HG03575 (cell line): ENCODE results near the gene TBCD.

ENCODE experiments used
- ATAC-seq: cut with Tn5 transposase; IDR thresholded peaks from one replicate; pipeline ENCODE4 v1.9.1; 2021; ENCODE audit not compliant: unreplicated experiment, insufficient number of reproducible peaks, low FRiP score; ENCODE audit errors: extremely low read depth

The TBCD gene

DNA sequence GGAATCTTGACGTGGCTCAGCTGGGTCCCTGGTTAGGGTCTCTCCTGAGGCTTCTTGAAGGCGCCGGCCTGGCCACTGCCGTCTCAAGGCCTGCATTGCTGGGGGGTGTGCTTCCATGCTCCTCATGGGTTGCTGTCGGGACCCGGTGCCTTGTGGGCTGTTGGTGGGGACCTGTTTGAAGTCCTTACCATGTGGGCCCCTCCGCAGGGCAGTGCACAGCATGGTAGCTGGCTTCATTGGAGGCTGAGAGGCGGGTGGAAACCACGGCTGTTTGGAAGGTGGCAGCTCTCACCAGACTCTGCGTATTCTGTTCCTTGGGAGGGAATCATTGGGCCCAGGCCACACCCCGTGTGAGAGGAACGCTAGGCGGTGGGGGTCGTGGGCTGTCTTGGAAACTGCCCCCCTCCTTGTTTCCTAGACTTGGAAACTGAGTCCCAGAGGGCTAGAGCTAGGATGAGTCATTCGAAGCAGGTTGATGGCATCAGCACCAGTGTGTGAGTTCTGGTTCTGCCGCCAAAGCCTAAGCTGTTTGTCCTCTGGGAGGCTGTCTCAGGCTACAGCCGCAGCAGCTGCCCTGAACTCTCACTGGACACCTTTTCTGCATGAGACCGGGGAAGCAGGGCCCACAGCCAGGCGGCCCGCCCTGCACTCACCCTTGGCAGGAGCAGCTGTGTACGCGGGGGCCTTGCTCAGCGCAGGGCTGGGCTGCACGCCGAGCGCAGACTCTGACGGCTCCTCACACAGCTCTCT lies 52.8 kb downstream of the TBCD start:
- no peak for ATAC-seq

DNA sequence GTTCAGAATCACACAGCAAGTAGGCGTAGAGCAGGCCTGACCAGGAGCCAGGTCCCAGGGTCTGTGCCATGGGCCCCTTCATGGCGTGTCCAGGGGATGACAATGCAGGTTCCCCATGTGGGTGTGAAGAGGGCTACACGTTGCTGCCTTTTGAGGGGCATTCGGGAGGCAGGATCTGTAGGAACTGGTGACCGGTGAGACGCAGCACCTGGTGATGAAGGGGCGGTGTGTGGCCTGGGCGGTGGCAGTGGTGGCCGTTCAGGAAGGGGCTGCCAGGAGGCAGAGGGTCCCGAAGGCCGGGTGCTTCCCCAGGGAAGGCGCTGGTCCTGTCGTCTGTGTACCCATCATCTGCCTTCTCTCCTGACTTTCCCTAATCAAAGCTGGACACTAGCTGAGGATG lies 53.4 kb downstream of the TBCD start:
- ATAC-seq, result no peak

DNA sequence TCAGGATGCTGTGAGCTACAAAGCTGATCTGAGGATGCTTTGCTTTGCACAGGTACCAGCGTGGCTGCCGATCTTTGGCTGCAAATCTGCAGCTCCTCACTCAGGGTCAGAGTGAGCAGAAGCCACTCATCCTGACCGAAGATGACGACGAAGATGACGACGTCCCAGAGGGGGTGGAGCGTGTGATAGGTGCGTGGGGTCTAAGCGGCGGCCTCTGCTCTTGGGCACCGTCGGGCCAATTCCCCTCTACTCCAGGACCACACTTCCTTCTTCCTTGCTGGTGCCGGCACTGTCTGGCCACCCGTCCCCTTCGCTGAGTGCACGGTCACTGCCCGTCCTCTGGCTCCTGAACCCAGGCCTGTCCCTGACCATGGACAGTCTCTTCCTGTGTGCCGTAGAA lies 54.0 kb downstream of the TBCD start:
- ATAC-seq, result no peak

DNA sequence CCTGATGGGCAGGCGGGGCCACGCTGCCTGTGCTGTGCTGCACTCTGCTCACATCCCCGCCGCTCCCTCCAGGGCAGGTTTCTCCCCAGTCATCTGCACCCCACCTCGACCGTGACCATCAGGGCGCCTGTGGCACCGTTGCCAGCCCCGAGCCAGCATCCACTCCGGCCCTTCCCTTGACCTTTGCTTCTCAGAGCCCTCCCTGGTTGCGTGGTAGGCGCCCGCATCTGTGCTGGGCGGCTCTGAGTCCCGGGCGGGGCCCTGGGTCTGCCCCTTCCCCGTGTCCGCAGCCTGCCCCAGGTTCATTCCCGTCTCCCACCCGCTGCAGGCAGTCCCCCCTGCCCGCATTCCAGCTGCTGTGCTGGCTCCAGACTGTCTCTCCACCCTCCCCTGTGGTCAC lies 54.8 kb downstream of the TBCD start:
- no peak for ATAC-seq

DNA sequence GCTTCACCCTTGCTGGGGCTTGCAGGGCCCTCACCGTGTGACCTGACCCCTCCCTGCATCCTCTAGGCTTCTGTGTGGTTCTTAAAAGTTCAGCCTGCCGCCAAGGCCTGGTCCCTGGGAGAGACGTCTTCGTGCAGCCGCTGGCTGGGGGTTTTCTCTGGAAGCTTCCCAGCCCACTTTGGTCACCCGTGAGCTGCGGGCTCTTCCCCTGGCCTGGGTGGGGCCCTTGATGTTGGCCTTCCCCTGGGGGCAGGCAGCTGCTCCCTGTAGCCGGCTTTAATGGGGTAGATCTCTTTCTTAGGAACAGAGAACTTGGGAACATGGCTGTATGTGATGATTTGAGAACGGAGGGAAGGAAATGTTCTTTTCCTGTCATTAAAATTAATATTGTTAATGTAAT lies 55.2 kb downstream of the TBCD start:
- ATAC-seq, result no peak

DNA sequence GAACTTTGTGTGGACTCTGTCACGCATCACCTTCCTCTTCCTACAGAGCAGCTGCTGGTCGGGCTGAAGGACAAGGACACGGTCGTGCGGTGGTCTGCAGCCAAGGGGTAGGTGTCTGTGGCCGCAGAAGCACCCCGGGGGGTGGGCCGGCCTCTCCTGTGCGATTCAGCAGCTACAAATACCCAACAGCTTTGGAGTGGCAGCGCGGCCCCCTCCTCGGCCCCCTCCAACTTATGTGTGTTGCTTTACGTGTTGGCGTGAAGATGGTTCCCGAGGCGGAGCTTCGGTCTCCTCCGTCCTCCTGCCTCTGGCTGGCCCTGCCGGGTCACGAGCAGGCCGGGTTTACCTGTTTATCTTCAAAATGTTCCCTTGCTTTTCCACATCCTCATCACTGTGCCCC lies 55.7 kb downstream of the TBCD start:
- no peak for ATAC-seq

DNA sequence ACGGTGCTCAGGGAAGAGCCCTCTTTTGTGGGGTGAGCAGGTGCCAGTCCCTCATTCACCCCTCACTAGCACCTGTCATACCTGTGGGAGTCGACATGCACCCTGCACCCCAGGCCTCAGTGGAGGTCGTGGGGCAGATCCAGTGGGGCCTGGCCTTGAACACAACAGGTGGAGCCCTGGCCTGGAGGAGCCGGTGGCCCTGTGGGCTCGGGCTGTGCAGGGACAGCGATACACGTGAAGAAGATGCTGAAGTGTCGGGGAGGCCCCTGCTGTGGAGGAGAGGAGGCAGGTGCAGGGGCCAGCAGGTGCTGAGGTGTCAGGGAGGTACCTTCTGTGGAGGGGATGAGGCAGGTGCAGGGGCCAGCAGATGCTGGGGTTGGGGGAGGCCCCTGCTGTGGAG lies 56.1 kb downstream of the TBCD start:
- ATAC-seq, result no peak

DNA sequence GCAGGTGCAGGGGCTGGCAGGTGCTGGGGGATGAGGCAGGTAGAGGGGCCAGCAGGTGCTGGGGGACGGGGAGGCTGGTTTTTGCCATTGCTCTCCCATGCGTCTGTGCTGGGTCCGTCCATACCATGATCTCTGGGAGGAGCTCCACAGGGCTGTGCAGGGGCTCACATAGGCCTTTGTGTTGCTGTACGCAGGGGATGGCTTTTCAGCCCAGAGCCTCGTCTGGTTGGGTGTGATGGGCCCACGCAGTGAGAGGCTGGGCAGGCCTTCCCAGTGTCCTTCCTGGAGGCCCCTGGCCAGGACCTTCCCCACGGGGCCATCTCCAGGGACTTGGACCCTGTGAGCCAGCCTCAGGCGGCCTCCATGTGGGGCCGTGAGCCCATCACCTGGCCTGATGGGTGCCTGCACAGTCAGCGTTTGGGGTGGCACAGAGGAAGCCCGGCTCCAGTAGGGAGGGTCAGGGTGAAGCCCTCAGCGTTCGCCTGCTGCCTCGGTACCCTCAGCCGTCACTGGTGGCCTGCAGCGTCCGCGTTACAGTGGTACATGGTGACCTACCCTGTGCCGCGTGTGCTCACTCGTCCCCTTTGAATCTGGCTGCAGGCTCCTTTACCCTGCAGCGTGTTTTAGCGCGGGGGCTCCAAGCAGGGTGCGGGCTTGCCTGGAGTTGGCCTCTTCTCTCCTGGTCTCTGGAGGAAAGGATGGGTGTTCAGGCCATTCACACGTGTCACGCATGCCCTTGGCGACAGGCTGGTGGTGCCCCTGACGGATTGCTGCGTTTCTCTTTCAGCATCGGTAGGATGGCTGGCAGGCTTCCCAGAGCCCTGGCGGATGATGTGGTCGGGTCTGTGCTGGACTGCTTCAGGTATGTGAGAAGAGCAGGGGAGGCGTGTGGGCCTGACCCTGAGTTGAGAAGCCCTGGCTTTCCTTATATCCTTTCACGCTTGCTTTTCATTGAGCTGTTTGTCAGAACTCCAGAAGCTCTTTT lies 57.3 kb downstream of the TBCD start:
- no peak for ATAC-seq

DNA sequence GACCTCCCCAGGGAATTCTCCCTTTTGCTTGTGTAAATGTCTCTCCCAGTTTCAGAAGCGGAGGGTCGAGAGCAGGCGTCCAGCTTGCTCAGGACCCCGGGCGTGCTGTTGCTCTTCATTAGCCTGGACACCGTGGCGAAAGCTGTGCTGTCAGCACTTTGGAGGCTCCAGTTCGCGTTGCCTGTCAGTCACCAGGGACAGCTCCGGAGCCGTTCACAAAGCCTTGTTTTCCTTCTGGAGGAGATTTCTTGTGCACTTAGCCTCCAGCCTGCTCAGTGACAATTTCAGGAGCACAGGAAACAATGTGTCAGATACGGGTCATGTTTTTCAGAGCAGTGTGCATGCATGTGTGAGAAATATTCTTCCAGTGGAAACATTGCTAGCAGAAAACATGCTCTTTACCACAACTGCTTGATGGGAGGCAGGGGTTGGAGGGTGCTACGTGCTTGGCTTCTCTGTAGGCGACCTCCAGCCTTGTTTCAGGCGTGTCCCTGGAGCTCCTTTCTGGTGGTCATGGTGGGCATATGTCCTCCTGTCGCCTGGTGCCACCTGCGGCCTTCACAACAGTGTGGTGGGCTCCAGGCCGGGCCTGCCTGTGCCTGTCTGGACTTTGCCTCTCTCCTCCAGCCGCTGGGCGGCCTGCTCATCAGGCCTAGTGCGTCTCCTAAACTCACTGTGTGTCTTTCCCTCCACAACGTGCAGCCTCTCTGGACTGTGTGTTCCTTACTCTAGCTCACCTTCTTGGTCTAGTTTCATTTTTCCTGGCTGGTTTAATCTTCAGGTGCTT lies 59.0 kb downstream of the TBCD start:
- ATAC-seq, result no peak

DNA sequence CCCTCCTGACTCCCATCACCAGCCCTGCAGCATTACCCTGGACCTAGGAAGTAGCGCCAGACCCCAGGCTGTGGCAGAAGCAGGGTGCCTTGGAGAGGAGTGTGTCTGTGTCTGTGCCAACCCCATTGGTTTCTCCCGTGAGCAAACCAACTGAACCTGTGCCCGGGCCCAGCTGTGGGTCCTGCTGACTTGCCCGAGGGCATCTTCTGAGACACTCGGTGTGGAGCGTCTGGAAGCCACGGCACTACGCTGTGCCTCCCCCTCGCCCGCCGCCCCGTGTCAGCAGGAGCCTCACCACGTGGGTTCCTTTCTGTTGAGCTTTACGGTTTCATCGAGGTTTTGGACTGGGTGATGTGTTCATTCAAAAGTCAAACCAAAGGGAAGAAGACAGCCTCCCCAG lies 60.2 kb downstream of the TBCD start:
- no peak for ATAC-seq

DNA sequence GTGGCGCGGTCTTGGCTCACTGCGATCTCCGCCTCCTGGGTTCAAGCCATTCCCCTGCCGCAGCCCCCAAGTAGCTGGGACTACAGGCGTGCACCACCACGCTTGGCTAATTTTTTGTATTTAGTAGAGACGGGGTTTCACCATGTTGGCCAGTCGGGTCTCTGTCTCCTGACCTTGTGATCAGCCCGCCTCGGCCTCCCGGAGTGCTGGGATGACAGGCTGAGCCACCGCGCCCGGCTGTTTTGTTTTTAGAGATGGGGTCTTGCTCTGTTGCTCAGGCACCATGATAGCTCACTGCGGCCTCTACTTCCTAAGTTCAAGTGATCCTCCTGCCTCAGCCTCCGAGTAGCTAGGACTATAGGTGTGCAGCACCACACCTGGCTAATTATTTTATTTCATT lies 60.7 kb downstream of the TBCD start:
- ATAC-seq, result no peak

DNA sequence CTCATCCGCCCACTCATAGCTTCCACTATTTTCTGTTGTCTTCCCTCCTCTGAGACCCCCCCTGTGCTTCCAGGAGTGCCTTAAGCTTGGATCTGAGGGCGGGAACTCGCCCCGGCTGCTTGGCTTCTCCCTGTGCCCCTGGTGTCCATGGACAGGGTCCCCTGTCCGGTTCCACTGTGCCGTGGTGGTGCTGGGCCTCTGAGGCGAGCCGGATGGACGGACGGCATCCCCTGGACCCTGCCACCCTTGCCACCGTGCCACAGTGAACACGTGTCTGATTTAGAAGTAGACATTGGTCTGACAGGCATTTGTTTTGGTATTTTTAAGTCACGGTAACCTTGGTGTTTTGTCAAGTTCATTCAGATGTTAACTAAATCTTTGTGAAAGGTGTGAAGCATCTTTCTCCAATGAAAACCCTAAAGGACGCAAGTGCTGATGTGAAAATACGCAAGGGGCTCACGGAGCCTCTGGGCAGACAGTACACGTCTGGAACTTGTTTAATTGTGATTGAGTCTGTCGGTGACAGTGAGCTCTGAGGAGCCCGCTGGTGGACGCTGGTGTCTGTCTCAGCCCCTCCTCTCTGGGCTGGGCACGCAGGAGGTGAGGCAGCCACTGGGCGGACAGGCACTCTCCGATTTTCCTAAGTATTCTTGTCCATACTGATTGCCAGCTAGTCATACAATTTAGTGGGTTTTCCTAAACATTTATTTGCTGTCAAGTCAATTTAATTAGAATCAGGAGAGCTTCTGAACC lies 61.6 kb downstream of the TBCD start:
- no peak for ATAC-seq

DNA sequence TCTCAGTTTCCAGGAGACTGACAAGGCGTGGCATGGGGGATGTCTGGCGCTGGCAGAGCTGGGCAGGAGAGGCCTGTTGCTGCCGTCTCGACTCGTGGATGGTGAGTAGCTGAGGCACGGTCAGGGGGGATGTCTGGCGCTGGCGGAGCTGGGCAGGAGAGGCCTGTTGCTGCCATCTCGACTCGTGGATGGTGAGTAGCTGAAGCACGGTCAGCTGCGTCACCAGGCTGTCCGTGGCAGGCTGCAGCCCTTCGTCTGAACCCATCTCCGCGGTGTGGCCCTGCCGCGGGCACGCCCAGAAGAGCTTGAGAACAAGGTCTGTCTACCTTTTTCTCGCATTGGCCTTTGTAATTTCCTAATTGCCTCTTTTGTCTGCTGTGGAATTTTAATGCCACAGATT lies 63.0 kb downstream of the TBCD start:
- ATAC-seq, result no peak

DNA sequence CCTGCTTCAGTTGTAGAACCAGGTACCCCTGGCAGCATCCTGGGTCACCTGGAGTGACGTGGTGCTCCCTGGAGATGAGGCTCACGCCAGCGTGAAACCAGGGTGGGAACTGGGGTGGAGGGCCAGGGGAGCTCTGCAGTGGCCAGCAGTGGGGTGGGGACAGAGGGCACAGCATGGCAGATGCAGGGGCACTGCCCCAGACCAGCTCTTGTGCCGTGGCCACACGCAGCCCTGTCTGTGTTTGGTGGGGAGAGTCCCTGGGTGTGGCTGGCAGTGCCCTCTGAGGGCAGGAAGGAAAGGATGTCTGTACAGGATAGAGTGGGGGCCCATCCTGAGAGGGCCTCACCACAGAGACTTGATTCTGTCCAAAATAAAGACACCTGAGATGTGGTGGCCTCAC lies 63.5 kb downstream of the TBCD start:
- ATAC-seq, result no peak

DNA sequence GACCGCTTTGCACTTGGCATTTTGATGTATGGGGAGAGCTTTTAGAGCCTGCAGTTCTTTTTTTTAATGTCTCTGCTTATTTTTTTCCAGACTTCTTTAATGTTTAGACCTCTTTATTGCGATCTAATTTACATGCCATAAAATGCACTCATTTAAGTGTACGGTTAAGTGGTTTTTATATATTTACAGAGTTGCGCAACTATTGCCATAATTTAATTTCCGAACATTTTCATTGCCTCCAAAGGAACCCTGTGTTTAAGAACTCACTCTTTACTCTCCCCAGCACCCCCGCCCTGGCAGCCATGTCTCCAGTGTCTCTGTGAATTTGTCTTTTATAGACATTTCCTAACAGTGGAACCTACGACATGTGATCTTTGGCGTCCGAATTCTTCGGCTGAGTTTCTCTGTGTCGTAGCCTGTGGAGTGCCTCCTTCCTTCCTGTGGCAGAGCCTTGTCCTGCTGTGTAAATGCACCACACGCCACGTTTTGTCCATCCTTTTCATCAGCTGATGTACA lies 64.0 kb downstream of the TBCD start:
- ATAC-seq, result no peak

DNA sequence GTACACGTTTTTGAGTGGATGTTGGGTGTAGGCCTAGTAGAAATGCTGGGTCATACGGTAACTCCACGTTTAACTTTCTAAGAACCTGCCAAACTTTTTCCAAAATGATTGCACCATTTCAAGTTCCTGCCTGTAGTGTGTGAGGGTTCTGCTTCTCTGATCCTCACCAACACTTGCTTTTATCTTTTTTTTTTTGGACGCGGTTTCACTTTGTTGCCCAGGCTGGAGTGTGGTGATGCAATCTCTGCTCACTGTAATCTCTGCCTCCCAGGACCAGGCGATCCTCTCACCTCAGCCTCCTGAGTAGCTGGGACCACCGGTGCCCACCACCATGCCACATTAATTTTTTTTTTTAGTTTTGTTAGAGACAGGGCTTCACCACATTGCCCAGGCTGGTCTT lies 64.5 kb downstream of the TBCD start:
- ATAC-seq, result no peak

DNA sequence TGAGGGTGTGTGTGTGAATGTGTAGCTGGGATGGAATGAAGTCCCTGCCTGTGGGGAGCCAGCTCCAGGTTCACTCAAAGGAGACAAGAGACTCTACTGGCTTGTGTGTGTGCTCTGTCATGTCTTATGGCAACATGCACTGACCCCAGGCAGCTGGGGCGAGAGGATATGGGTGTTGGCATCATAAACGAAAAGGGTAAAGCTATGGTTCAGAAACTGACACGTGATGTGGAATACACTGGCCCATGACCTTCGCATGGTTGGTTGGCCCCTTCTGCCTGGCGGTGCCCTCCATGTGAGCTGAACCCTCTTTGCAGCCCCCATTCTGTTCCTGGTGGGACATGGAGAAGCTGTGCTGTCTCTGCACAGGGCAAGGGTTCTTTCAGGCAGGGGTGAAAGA lies 66.1 kb downstream of the TBCD start:
- ATAC-seq, result no peak

DNA sequence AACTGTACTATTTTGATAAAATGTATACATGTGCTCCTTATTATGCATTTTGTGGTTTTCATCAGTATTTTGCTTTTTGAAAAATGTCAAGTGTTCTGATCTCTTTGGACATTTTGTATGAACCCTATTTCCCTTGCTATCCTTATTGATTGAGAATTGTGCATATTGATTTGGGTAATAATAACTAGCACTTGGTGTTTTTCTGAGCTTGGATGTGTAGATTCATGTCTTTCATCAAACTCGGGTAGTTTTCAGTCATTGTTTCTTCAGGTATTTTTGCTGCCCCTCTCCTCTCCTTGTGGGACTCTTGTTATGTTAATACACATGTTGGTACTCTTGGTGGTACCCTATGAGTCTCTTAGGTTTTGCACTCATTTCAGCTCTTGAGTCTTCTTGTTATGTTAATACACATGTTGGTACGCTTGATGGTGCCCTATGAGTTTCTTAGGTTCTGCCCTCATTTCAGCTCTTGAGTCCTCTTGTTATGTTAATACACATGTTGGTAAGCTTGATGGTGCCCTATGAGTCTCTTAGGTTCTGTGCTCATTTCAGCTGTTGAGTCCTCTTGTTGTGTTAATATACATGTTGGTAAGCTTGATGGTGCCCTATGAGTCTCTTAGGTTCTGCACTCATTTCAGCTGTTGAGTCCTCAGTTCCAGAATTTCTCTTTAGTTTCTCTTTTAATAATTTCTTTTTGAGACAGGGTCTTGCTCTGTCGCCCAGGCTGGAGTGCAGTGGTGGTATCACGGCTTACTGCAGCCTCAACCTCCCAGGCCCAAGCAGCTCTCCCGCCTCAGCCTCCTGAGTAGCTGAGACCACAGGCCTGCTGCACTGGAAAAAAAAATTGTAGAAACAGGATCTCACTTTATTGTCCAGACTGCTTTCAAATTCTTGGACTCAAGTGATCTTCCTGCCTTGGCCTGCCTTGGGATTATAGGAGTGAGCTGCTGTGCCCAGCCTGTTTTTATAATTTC lies 68.7 kb downstream of the TBCD start:
- ATAC-seq, result no peak
